GM19238 (cell line): Measurements from ENCODE around the gene SFT2D1.
"Not testable (repeated sequence)": the region's sequence is repeated elsewhere in the genome, so short reads cannot be mapped to it uniquely, and the experiment has no call there.

Experiments
- DNase-seq: peaks from one replicate; pipeline ENCODE4 v3.0.0; 2011; ENCODE audit warnings: low spot score; ENCODE audit not compliant: insufficient read length

The SFT2D1 gene

DNA sequence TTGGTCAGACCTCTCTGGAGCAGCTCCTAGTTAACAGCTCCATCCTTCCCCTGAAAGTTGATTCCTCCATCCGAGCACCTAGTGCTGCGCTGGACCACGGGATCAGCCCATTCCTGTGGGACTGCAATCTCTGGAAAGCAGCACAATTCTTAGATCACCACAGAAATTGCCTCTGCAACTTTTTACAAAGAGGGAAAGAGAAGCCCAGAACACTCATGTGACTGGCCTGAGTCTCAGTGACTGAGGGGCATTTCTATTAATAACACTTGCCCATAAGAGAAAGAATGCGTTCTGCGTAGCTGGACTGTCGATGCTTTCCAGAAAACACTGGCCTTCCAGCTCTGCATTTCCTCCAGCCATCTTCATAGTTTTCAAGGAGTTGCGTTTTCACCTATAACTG lies 22.1 kb upstream of the SFT2D1 start:
- no peak for DNase-seq

DNA sequence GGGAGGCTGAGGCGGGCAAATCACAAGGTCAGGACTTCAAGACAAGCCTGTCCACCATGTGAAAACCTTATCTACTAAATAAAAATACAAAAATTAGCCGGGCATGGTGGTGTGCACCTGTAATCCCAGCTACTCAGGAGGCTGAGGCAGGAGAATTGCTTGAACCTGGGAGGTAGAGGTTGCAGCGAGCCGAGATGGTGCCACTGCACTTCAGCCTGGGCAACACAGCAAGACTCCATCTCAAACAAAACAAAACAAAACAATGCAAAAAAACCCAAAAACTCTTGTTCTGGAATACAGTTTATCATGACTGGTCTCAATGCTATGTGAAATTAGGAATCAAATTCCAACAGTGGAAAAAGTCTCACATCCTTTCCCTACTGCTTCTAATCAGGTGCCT lies 20.1 kb upstream of the SFT2D1 start:
- DNase-seq: not testable (repeated sequence)

DNA sequence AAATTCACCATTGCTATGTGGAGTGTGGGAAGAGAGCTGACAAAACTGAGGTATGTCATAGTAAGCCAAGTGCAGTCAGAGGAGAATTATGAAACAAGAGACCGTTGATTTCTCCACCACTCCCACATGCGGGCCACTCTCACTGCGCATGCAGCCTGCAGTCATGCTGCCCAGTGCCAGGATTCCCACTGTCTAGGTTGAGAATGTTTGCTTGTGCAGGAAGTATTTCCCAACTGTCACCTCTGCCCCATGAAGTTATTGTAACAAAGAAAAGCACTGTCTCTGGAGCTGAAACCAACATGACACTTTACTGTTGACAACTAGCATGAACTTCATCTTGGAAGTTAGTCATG lies 18.7 kb upstream of the SFT2D1 start:
- no peak for DNase-seq

DNA sequence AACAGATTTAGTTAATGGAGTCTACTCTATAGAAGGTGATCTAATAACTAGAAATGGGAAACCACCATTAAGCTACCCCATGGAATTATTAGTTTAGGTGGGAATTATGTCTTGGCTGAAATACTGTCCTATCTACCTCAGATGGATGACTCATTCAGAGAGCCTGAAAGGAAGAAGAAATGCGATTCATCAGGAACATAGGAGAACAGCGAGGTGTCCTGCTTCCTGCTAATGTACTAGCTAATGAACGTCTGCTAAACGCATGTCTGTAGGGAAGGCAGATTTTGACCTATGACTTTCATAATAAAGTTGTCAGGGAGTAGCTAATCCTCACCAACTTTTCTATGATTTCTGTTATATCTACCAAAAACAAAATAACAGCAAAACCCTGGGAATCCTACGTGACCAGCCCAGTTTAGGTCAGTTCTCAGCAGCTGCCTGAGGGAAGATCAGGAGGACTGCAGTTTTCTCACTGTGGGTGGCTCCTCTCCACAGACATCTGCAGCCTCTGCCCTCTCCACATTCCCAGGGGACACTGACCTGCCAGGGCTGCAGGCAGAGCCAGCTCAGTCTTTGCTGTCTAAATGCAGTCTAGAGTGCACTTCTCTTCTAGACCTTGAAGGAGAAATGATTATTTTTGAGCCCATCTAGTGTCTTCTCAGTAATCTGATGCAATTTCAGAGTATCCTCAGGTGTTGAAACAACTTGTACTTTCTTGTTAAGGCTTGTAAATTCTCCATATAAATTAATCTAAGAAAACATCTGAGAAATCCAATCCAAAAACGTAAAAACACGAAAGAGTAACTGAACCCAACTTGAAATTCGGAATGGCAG lies 18.1 kb upstream of the SFT2D1 start:
- DNase-seq: no peak

GRCh38 chr6:166355552-166355951 lies 13.2 kb upstream of the SFT2D1 start:
- DNase-seq: no peak

- no peak for DNase-seq
These were observed 12.6 kb upstream of the SFT2D1 start for GRCh38 chr6:166354965-166355364.

DNA sequence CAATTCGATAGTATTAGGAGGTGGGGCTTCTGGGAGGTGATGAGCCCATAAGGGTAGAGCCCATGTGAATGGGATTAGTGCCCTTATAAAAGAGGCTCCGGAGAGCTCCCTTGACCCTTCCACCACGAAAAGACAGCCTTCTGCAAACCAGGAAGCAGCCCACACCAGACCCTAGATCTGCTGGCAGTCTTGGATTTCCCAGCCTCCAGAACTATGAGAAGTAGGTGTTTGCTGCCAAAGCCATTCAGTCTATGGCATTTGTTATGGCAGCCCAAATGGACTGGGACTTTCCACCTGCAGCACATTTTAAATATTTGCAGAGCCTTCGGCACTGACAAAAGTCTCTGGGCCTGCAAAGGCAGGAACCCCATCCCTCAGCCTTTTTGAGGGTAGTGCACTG lies 11.8 kb upstream of the SFT2D1 start:
- no peak for DNase-seq

GRCh38 chr6:166353507-166353906 lies 11.2 kb upstream of the SFT2D1 start:
- DNase-seq: no peak

DNA sequence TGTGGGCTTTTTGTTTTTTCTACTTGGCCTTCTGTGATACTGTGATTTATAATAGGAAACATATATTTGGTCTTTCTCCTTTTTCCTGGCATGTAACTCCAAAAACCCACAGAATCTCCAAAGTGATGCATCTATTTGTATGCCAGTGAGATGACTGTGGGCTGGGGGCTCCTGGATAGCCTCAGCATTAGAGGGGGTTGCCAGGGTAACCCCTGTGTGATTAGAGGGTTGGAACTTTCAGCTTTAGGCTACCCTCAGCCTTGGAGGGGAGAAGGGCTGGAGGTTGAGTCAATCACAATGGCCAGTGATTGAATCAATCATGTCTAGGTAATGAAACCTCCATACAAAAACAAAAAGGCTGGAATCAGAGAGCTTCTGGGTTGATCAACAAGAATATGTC lies 10.6 kb upstream of the SFT2D1 start:
- no peak for DNase-seq

DNA sequence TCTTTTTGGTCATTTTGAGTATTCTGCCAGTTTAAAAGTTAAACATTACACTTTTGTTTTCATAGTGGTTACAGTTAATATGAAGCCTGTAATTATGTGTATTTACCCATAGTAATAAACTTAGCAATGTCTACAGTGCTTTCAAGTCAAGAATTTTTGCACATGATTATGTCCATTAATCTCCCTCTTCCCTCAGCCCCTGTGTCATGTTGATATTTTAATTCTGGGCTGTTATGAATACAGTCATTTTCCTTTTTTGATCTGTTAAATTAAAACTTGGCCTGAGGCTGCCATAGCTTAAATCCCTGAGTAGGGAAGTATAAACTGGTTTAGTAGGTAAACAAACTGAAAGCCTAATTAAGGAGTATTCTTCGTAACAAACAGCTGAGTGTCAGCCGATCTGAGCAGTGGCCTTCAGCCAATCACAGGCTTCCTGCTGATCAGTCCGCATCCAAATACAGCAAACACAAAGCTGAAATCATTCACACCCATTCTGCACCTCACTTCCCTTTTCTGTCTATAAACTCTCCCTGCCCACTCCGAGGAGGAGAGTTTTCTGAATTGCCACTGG lies 9.5 kb upstream of the SFT2D1 start:
- peak; percentile 54 for DNase-seq

- no peak for DNase-seq
These were observed 6.1 kb upstream of the SFT2D1 start for GRCh38 chr6:166348305-166348949.

DNA sequence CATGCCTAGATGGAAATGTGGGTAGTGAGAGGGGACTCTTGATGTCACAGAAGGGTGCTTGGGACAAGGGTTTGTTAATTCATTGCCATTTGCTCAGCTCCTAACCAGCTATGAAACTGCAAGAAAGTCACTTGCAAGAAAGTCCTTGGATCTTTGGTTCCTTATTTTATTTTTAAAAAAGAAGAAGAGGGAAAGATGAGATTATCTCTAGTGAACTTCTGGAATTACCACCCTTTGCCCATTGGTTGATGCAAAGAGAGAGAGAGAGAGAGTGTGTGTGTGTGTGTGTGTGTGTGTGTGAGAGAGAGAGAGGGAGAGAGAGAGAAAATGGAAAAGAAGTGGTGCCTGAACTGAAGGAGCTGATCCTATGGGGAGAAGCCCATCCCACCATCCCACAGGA lies 4.6 kb upstream of the SFT2D1 start:
- no peak for DNase-seq

- DNase-seq: no peak
These were observed 4.1 kb upstream of the SFT2D1 start for GRCh38 chr6:166346449-166346848.

DNA sequence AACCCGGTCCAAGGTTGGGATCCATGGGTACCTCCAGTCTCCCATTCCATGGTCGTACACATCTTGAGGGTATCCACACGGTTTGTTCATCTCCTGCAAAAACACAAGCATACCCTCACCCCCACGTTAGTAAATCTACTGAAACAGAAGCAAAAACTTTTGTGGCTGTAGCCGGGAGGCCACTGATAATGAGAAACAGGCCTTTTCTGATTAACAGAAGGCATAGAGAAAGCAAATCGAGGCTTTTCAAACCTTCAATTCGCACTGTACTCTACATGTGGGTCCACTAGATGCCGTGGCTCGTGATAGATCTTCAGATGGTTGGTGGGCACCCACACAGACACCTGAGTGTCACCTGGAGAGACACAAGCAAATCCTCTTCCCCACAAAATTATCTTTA lies 3.3 kb upstream of the SFT2D1 start:
- DNase-seq: not testable (repeated sequence)

DNA sequence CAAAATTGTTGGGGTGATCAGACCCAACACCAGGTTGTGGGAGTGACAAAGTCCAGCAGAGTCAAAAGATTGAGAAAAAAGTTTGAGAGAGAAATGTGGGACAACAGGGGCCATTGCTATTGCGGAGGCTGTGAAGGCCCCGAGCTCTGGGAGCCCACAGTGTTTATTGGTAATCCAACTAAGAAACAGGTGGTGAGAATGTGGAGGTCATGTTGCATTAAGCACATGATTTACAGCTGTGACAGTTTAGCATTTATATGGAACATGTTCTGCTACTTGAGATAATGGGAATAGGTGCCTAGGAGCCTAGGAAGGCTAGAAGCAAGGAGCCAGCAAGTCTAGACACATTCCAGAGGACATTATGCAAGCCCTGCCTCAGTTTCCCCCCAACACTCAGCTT lies 2.6 kb upstream of the SFT2D1 start:
- DNase-seq: not testable (repeated sequence)

GRCh38 chr6:166344240-166344639 lies 1.9 kb upstream of the SFT2D1 start:
- no peak for DNase-seq

DNA sequence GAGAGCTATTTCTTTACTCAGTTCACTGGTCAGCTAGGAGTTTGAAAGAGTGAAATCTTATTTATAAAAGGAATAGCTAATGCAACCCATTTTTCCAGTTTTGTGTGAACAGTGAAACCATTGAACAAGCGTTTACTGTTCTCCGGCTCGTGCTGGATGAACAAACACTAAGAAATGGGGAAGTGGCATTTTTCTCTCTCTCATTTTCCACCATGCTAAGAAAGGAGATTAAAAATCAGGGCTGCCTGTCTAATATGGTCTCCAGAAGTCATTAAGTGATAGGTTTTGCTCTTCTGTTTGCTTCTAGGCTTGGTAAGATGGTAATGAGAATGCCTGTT lies 774 bp upstream of the SFT2D1 start:
- no peak for DNase-seq

- no peak for DNase-seq
These were observed 382 bp downstream of the SFT2D1 start for GRCh38 chr6:166341977-166342348.

DNA sequence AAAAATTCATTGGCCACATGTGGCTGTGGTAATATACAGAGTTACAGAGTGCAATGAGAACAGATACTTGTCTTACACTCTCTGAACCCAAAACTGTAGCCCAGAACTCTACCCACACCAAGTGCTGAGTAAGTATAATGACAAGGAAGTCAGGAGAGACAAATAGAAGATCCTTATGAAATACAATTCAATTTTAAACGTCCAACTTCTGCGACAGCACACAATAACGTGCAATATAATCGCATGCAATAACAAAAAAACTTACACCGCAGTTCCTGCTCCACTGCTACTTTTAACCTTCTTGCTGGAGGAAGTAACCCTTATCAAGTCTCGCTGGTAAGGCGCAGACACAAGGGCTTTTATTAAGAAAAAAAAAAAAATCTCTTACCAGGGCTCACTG lies 881 bp downstream of the SFT2D1 start:
- DNase-seq: no peak

- DNase-seq: no peak
These were observed 3.5 kb downstream of the SFT2D1 start for GRCh38 chr6:166338854-166339253.

- DNase-seq: no peak
These were observed 5.5 kb downstream of the SFT2D1 start for GRCh38 chr6:166336847-166337246.

- no peak for DNase-seq
These were observed 6.7 kb downstream of the SFT2D1 start for GRCh38 chr6:166335378-166336302.
